Stimulated activated naive B cell treated with anti-CD40 and anti-IgM and Interleukin-4, amounts not matched to agents 10 μg/mL and 1 μg/mL and 100 μg/mL, for 72 hours (primary cell): Measurements from ENCODE around the gene APOOL.
"Not testable (repeated sequence)": the region's sequence is repeated elsewhere in the genome, so short reads cannot be mapped to it uniquely, and the experiment has no call there.

Experiments
- ATAC-seq, 2 donors: fragments of 150-1000 bp; cut with Tn5 transposase; replicated peaks; 2 replicates each; pipeline ENCODE4 v1.10.0; 2021; ENCODE audit warnings: moderate library complexity in 1 of 2
- DNase-seq: peaks from one replicate; pipeline ENCODE4 v3.0.0; 2021
- H3K27ac Mint-ChIP-seq: one replicate; pipeline ENCODE4 v1.8.0; 2022; ENCODE audit warnings: mild to moderate bottlenecking, mixed read lengths
- H3K27me3 Mint-ChIP-seq, 2 donors: one replicate each; pipeline ENCODE4 v1.8.0; 2022; ENCODE audit warnings: mixed read lengths in 2 of 2
- H3K36me3 Mint-ChIP-seq, 2 donors: one replicate each; pipeline ENCODE4 v1.8.0; 2022; ENCODE audit warnings: mixed read lengths in 2 of 2, mild to moderate bottlenecking in 1 of 2
- H3K4me1 Mint-ChIP-seq, 2 donors: one replicate each; pipeline ENCODE4 v1.8.0; 2022; ENCODE audit warnings: mixed read lengths in 2 of 2, mild to moderate bottlenecking in 1 of 2
- H3K4me3 Mint-ChIP-seq, 2 donors: one replicate each; pipeline ENCODE4 v1.8.0; 2022; ENCODE audit warnings: mild to moderate bottlenecking in 2 of 2, mixed read lengths in 2 of 2, moderate library complexity in 1 of 2
- H3K9me3 Mint-ChIP-seq, 2 donors: one replicate each; pipeline ENCODE4 v1.8.0; 2022; ENCODE audit warnings: mixed read lengths in 2 of 2, mild to moderate bottlenecking in 1 of 2

The APOOL gene

GRCh38 chrX:85003655-85004244, at the start of gene APOOL:
Gene APOOL (plus strand): TSS chrX:85003877. CDS start chrX:85003913, 36 bp downstream.
- H3K27me3 Mint-ChIP-seq: no peaks in the 10 kb centered on the region
- peaks cover 6 to 19% of the 10 kb centered on the region in 2 donors for H3K4me1 Mint-ChIP-seq
- H3K9me3 Mint-ChIP-seq: no peaks in the 10 kb centered on the region
- peak within 1 kb of the TSS; percentile 83 to 90 for H3K4me3 Mint-ChIP-seq
- DNase-seq (peak; percentile 77), ATAC-seq (peak; percentile 97 to 98)
- peak within 1 kb of the TSS; percentile 89 for H3K27ac Mint-ChIP-seq
- peaks cover 0 to under 1% of the 10 kb centered on the region in 2 donors for H3K36me3 Mint-ChIP-seq

DNA sequence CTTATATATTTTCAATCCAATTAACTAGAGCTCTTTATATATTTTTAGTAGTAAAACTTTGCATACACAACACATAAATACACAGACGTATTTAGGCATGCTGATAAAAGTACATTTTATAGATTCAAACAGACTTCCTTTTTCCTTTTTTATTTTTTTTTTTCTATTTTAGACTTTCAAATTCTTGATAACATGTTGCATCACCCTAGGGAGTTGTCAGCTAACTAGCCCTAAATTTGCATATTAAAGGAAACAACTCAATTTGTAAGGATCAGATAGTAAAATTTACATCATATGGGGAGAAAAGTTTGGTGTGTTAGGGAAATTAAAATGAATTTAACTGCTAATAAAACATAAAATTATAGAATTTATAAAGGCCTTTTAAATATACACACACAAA, 47.4 kb upstream of the APOOL start:
- no peak for ATAC-seq
- H3K27me3 Mint-ChIP-seq: peaks cover 0 to 3% of the 10 kb centered on the region in 2 donors
- no peak overlapping the region for H3K4me3 Mint-ChIP-seq

DNA sequence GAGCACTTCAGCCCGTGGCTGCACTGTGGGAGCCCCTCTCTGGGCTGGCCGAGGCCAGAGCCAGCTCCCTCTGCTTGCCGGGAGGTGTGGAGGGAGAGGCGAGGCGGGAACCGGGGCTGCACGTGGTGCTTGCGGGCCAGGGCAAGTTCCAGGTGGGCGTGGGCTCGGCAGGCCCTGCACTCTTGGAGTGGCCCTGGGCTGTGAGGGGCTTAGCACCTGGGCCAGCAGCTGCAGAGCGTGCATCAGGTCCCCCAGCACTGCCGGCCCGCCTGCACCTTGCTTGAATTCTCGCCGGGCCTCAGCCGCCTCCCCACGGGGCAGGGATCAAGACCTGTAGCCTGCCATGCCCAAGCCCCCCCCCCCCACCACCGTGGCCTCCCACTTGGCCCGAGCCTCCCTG, 28.9 kb upstream of the APOOL start:
- Mint-ChIP-seq H3K36me3 (no peaks in the 10 kb centered on the region), H3K27ac (no peak overlapping the region), H3K4me3 (no peak overlapping the region), H3K4me1 (no peaks in the 10 kb centered on the region), H3K9me3 (peaks cover 7 to 11% of the 10 kb centered on the region in 2 donors), H3K27me3 (peaks cover 0 to 4% of the 10 kb centered on the region in 2 donors)
- ATAC-seq (no peak), DNase-seq (no peak)

More for the DNA sequence above, 47.4 kb upstream of the APOOL start:
- no peak for DNase-seq
- H3K27ac Mint-ChIP-seq: no peak overlapping the region
- no peaks in the 10 kb centered on the region for H3K9me3 Mint-ChIP-seq
- no peaks in the 10 kb centered on the region for H3K36me3 Mint-ChIP-seq
- no peaks in the 10 kb centered on the region for H3K4me1 Mint-ChIP-seq

DNA sequence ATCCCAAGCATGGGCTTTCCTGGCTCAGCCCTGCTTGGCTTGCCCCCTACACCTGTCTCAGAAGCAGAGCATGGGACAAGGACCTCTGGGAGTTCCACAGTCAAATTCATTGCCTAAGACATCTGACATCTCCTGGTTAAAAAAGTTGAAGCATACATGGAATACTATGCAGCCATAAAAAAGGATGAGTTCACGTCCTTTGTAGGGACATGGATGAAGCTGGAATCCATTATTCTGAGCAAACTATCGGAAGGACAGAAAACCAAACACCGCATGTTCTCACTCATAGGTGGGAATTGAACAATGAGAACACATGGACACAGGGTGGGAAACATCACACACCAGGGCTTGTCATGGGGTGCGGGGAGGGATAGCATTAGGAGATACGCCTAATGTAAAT, 11.9 kb upstream of the APOOL start:
- H3K27me3 Mint-ChIP-seq, H3K36me3 Mint-ChIP-seq, ATAC-seq, DNase-seq, H3K4me1 Mint-ChIP-seq, H3K4me3 Mint-ChIP-seq, H3K9me3 Mint-ChIP-seq, H3K27ac Mint-ChIP-seq: not testable (repeated sequence)

DNA sequence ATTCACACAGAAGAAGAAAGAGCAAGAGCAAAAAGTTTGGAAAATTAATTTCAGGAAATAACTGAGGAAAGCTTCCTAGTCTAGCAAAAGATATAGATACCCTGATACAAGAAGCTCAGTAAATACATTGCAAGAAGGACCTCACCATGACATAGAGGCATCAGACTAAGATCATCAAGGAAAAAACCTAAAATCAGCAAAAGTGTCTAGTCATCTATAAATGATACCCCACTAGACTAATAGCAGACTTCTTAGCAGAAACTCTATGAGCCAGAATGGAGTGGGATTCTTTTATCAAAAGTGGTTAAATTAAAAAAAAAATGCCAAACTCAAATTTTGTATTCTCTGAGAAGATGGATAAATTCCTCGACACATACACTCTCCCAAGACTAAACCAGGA, 10.5 kb upstream of the APOOL start:
- Mint-ChIP-seq H3K4me3 (no peak overlapping the region), H3K27me3 (peaks cover 5 to 9% of the 10 kb centered on the region in 2 donors)
- no peak for ATAC-seq

GRCh38 chrX:85001344-85001743, 2.3 kb upstream of the APOOL start:
- H3K27me3 Mint-ChIP-seq: no peaks in the 10 kb centered on the region
- peaks cover 0 to 6% of the 10 kb centered on the region in 2 donors for H3K4me1 Mint-ChIP-seq
- DNase-seq (no peak), ATAC-seq (no peak)
- no peaks in the 10 kb centered on the region for H3K36me3 Mint-ChIP-seq
- no peak overlapping the region for H3K4me3 Mint-ChIP-seq
- no peak overlapping the region for H3K27ac Mint-ChIP-seq
- H3K9me3 Mint-ChIP-seq: no peaks in the 10 kb centered on the region

More for the DNA sequence above, 10.5 kb upstream of the APOOL start:
- Mint-ChIP-seq H3K9me3 (peaks cover 0 to 2% of the 10 kb centered on the region in 2 donors), H3K36me3 (no peaks in the 10 kb centered on the region), H3K27ac (no peak overlapping the region), H3K4me1 (no peaks in the 10 kb centered on the region)
- no peak for DNase-seq

DNA sequence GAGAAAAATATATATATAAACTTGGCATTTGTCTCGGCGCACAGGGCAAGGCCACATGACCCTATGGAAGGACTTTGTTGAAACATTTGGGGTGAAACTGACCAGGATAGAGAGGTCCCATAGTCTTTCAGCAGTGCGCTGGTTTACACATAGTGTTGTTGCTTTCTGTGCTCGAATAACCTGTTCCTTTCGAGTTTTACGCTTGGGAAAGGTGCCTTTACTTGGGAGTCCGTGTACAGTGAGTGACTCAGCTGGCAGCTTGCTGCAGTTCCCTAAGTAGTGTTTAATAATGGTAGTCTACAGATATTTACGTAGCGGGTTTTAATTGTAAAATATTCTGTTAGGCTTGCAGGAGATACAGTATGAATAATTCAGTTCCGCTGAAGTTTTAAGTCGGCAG, 578 bp downstream of the APOOL start:
- DNase-seq (no peak), ATAC-seq (peak; percentile 6 to 8)
- H3K4me1 Mint-ChIP-seq: peaks cover 8 to 23% of the 10 kb centered on the region in 2 donors
- peak overlapping the region; percentile 89 for H3K27ac Mint-ChIP-seq
- H3K27me3 Mint-ChIP-seq: no peaks in the 10 kb centered on the region
- H3K4me3 Mint-ChIP-seq: peak overlapping the region; percentile 83 to 90
- no peaks in the 10 kb centered on the region for H3K9me3 Mint-ChIP-seq
- peaks cover 0 to 4% of the 10 kb centered on the region in 2 donors for H3K36me3 Mint-ChIP-seq

- peaks cover 7 to 34% of the 10 kb centered on the region in 2 donors for H3K4me1 Mint-ChIP-seq
- H3K36me3 Mint-ChIP-seq: peaks cover 14 to 28% of the 10 kb centered on the region in 2 donors
- no peak for ATAC-seq
- H3K4me3 Mint-ChIP-seq: no peak overlapping the region
- no peaks in the 10 kb centered on the region for H3K27me3 Mint-ChIP-seq
- H3K27ac Mint-ChIP-seq: no peak overlapping the region
- peaks cover 11 to 20% of the 10 kb centered on the region in 2 donors for H3K9me3 Mint-ChIP-seq
- DNase-seq: no peak
Measured at GRCh38 chrX:85012098-85012497, 8.4 kb downstream of the APOOL start.

GRCh38 chrX:85015351-85015750, 11.7 kb downstream of the APOOL start:
- peaks cover 13 to 29% of the 10 kb centered on the region in 2 donors for H3K9me3 Mint-ChIP-seq
- peaks cover 23 to 37% of the 10 kb centered on the region in 2 donors for H3K36me3 Mint-ChIP-seq
- H3K4me1 Mint-ChIP-seq: peaks cover 5 to 17% of the 10 kb centered on the region in 2 donors
- H3K27ac Mint-ChIP-seq, ATAC-seq, H3K4me3 Mint-ChIP-seq, H3K27me3 Mint-ChIP-seq, DNase-seq: not testable (repeated sequence)

- no peak for DNase-seq
- Mint-ChIP-seq H3K4me1 (peaks cover 0 to 14% of the 10 kb centered on the region in 2 donors), H3K27me3 (no peaks in the 10 kb centered on the region), H3K9me3 (peaks cover 8 to 19% of the 10 kb centered on the region in 2 donors), H3K27ac (no peak overlapping the region), H3K36me3 (peaks cover 18 to 31% of the 10 kb centered on the region in 2 donors), H3K4me3 (no peak overlapping the region)
- no peak for ATAC-seq
Measured at GRCh38 chrX:85017721-85018120, 14.0 kb downstream of the APOOL start.

GRCh38 chrX:85018471-85018870, 14.8 kb downstream of the APOOL start:
- no peak overlapping the region for H3K4me3 Mint-ChIP-seq
- no peak overlapping the region for H3K27ac Mint-ChIP-seq
- H3K9me3 Mint-ChIP-seq: peaks cover 4 to 13% of the 10 kb centered on the region in 2 donors
- DNase-seq (no peak), ATAC-seq (no peak)
- peaks cover 18 to 31% of the 10 kb centered on the region in 2 donors for H3K36me3 Mint-ChIP-seq
- H3K27me3 Mint-ChIP-seq: no peaks in the 10 kb centered on the region
- peaks cover 0 to 7% of the 10 kb centered on the region in 2 donors for H3K4me1 Mint-ChIP-seq

DNA sequence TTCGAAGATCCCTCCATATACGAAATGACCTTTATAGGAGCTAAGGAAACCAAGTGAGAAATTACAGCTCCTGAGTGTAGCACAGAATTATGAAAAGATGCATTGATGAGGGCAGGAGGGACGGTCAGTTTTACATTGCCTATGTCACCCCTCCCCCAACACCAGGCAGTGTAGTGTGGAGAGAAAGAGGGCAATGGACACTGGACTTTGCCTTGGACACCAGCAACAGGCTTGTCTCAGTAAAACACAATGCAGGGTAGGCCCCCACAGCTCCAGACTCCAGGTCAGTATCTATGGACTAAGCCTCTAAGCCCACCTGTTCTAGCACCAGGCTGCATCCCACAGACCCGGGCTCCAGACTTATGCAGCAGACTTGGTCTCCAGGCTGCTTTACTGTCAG, 16.5 kb downstream of the APOOL start:
- no peak for ATAC-seq
- Mint-ChIP-seq H3K27ac (no peak overlapping the region), H3K4me1 (peaks cover 0 to 7% of the 10 kb centered on the region in 2 donors), H3K4me3 (no peak overlapping the region), H3K27me3 (no peaks in the 10 kb centered on the region), H3K36me3 (peaks cover 18 to 25% of the 10 kb centered on the region in 2 donors), H3K9me3 (peaks cover 4 to 13% of the 10 kb centered on the region in 2 donors)
- DNase-seq: no peak

GRCh38 chrX:85024044-85024443, 20.4 kb downstream of the APOOL start:
- ATAC-seq: no peak

GRCh38 chrX:85024562-85024961, 20.9 kb downstream of the APOOL start:
- Mint-ChIP-seq H3K27ac (no peak overlapping the region), H3K36me3 (peaks cover 6 to 11% of the 10 kb centered on the region in 2 donors), H3K4me1 (peaks cover 0 to 7% of the 10 kb centered on the region in 2 donors)

More at GRCh38 chrX:85024044-85024443, 20.4 kb downstream of the APOOL start:
- no peak for DNase-seq
- no peaks in the 10 kb centered on the region for H3K27me3 Mint-ChIP-seq
- H3K4me3 Mint-ChIP-seq: no peak overlapping the region
- no peak overlapping the region for H3K27ac Mint-ChIP-seq
- peaks cover under 1 to 1% of the 10 kb centered on the region in 2 donors for H3K9me3 Mint-ChIP-seq
- H3K36me3 Mint-ChIP-seq: peaks cover 7 to 12% of the 10 kb centered on the region in 2 donors
- H3K4me1 Mint-ChIP-seq: peaks cover 0 to 7% of the 10 kb centered on the region in 2 donors

DNA sequence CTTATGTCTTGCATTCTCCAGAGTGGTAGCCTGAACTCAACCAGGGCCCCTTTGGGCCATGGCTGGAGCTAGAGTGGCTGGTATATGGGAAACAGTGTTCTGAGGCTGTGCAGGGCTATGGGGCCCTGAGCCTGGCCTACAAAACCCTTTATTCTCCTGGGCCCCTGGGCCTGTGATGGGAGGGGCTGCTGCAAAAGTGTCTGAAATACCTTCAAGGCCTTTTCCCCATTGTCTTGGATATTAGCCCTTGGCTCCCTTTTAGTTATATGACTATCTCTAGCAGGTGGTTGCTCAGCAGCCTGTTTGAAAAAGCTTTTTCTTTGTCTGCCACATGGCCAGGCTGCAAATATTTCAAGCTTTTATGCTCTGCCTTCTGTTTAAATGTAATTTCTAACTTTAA, 22.5 kb downstream of the APOOL start:
- peaks cover 0 to 1% of the 10 kb centered on the region in 2 donors for H3K9me3 Mint-ChIP-seq
- no peak overlapping the region for H3K4me3 Mint-ChIP-seq
- no peak overlapping the region for H3K27ac Mint-ChIP-seq
- no peak for DNase-seq
- H3K4me1 Mint-ChIP-seq: peaks cover 0 to 7% of the 10 kb centered on the region in 2 donors
- no peaks in the 10 kb centered on the region for H3K27me3 Mint-ChIP-seq
- H3K36me3 Mint-ChIP-seq: peaks cover 6 to 11% of the 10 kb centered on the region in 2 donors
- no peak for ATAC-seq

More at GRCh38 chrX:85024562-85024961, 20.9 kb downstream of the APOOL start:
- ATAC-seq (no peak), DNase-seq (no peak)
- Mint-ChIP-seq H3K4me3 (no peak overlapping the region), H3K27me3 (no peaks in the 10 kb centered on the region), H3K9me3 (peaks cover 0 to 1% of the 10 kb centered on the region in 2 donors)
